Tibial nerve (tissue), 4 donors: ENCODE results near the gene SMYD3. TPM values are rescaled to one million over a fixed set of nuclear protein-coding genes. Genes with fewer than 3 reads are reported as not detected.
"Not testable (repeated sequence)": the region's sequence is repeated elsewhere in the genome, so short reads cannot be mapped to it uniquely, and the experiment has no call there.

Experiments used
- DNase-seq, 2 donors: peaks; one replicate each; pipeline ENCODE4 v3.0.0-alpha.2; 2019; ENCODE audit warnings: low spot score in 2 of 2
- H3K27ac ChIP-seq, 4 donors: fragments of 200-600 bp; sonication (generic) in 3 of 4; one replicate each; pipeline ENCODE4 v1.5.1; 2017 to 2019; ENCODE audit warnings: mild to moderate bottlenecking in 1 of 4
- H3K27me3 ChIP-seq, 2 donors: fragments of 200-600 bp; sonication (generic) in 1 of 2; one replicate each; pipeline versions ENCODE4 v1.5.1 to v1.6.0; 2017 to 2019
- H3K36me3 ChIP-seq, 3 donors: fragments of 200-600 bp; sonication (generic); one replicate each; pipeline ENCODE4 v1.5.1; 2018 to 2019
- H3K4me1 ChIP-seq, 4 donors: fragments of 200-600 bp; sonication (generic) in 3 of 4; one replicate each; pipeline ENCODE4 v1.5.1; 2017 to 2019
- H3K4me3 ChIP-seq, 4 donors: fragments of 200-600 bp; sonication (generic) in 3 of 4; one replicate each; pipeline ENCODE4 v1.5.1; 2017 to 2019; ENCODE audit warnings: mild to moderate bottlenecking in 1 of 4, moderate library complexity in 1 of 4
- H3K9me3 ChIP-seq, 4 donors: fragments of 200-600 bp; sonication (generic) in 3 of 4; one replicate each; pipeline ENCODE4 v1.5.1; 2017 to 2019
- CTCF ChIP-seq, 5 experiments: fragments of 200-600 bp in 3 of 5; fragments of 450-650 bp in 2 of 5; sonication (generic) in 3 of 5; IDR thresholded peaks; one replicate each; pipeline ENCODE4 v1.5.1; 2016 to 2019; ENCODE audit warnings: antibody characterized with exemption in 5 of 5, mild to moderate bottlenecking in 3 of 5, moderate library complexity in 2 of 5
- EP300 ChIP-seq, 2 donors: sonication (generic); formaldehyde crosslinking; IDR thresholded peaks; one replicate each; pipeline ENCODE4 v1.6.1; 2017; ENCODE audit warnings: antibody characterized with exemption in 2 of 2, mild to moderate bottlenecking in 1 of 2
- POLR2A ChIP-seq, 2 donors: fragments of 450-650 bp; IDR thresholded peaks; one replicate each; pipeline ENCODE4 v1.6.1; 2017; ENCODE audit warnings: antibody characterized with exemption in 2 of 2, mild to moderate bottlenecking in 2 of 2, moderate library complexity in 2 of 2
- WGBS, 2 donors: methylation state at CpG; one replicate each; pipeline ENCODE4 v1.1.5; 2018; 5-methylcytosine and 5-hydroxymethylcytosine counted together
- total RNA-seq, 4 donors: library from RNA; depleted of rRNA; stranded (reverse); fragments of >200 nt; gene quantifications; one replicate each; pipeline ENCODE4 v1.1.0, GENCODE V29; 2016

SMYD3 gene
- total RNA-seq, 4 donors from 2014 or later, result 22.2 to 30.3 (median 27.0) TPM

GRCh38 chr1:245942856-245943255 lies 564.2 kb downstream of the SMYD3 start:
- no peak overlapping the region for H3K27ac ChIP-seq
- no peaks in the 10 kb centered on the region for H3K27me3 ChIP-seq
- H3K4me1 ChIP-seq, result no peaks in the 10 kb centered on the region
- 63 to 75% methylated on average over 3 of the region's 3 CpGs for WGBS, 2 donors
- TF ChIP-seq CTCF (IDR thresholded peaks at IDR 0.05), result no peak
- no peak for TF ChIP-seq POLR2A (IDR thresholded peaks at IDR 0.05)
- H3K4me3 ChIP-seq, result no peak overlapping the region
- H3K36me3 ChIP-seq, result no peaks in the 10 kb centered on the region
- DNase-seq, result no peak
- H3K9me3 ChIP-seq, result peaks cover 0 to 25% (median 4%) of the 10 kb centered on the region in 4 donors

GRCh38 chr1:245941771-245942170 lies 565.3 kb downstream of the SMYD3 start:
- not testable (repeated sequence) for H3K4me3 ChIP-seq, H3K36me3 ChIP-seq, H3K27ac ChIP-seq, H3K27me3 ChIP-seq, DNase-seq, H3K4me1 ChIP-seq
- WGBS, 2 donors, result 82 to 90% methylated on average over 1 of the region's 1 CpG
- H3K9me3 ChIP-seq, result peaks cover 0 to 20% (median 4%) of the 10 kb centered on the region in 4 donors

GRCh38 chr1:245939756-245940345 lies 567.2 kb downstream of the SMYD3 start:
- no peak for DNase-seq
- Histone ChIP-seq H3K27ac (no peak overlapping the region), H3K9me3 (peaks cover 0 to 5% (median 2%) of the 10 kb centered on the region in 4 donors), H3K4me1 (no peaks in the 10 kb centered on the region), H3K36me3 (no peaks in the 10 kb centered on the region), H3K4me3 (no peak overlapping the region), H3K27me3 (no peaks in the 10 kb centered on the region)
- TF ChIP-seq EP300 (IDR thresholded peaks at IDR 0.05), result no peak
- no peak for TF ChIP-seq POLR2A (IDR thresholded peaks at IDR 0.05)
- TF ChIP-seq CTCF (IDR thresholded peaks at IDR 0.05), result no peak
- 53 to 65% methylated on average over 7 to 8 of the region's 8 CpGs for WGBS, 2 donors

- Histone ChIP-seq H3K36me3 (no peaks in the 10 kb centered on the region), H3K27ac (no peak overlapping the region), H3K27me3 (no peaks in the 10 kb centered on the region), H3K4me1 (no peaks in the 10 kb centered on the region), H3K9me3 (no peaks in the 10 kb centered on the region), H3K4me3 (no peak overlapping the region)
- no peak for DNase-seq
- WGBS, 2 donors, result 93 to 97% methylated on average over 8 of the region's 8 CpGs
- TF ChIP-seq EP300 (IDR thresholded peaks at IDR 0.05) (no peak), CTCF (IDR thresholded peaks at IDR 0.05) (no peak), POLR2A (IDR thresholded peaks at IDR 0.05) (no peak)
Measured at GRCh38 chr1:245938046-245938435, 569.0 kb downstream of the SMYD3 start.

GRCh38 chr1:245937316-245938045 lies 569.6 kb downstream of the SMYD3 start:
- WGBS, 2 donors, result 90 to 92% methylated on average over 8 of the region's 8 CpGs
- Histone ChIP-seq H3K9me3 (no peaks in the 10 kb centered on the region), H3K4me3 (no peak overlapping the region), H3K27me3 (no peaks in the 10 kb centered on the region), H3K27ac (no peak overlapping the region), H3K36me3 (no peaks in the 10 kb centered on the region), H3K4me1 (no peaks in the 10 kb centered on the region)
- DNase-seq, result no peak
- TF ChIP-seq POLR2A (IDR thresholded peaks at IDR 0.05) (no peak), CTCF (IDR thresholded peaks at IDR 0.05) (no peak), EP300 (IDR thresholded peaks at IDR 0.05) (no peak)
